Stimulated activated memory B cell treated with anti-CD40 and anti-IgM and Interleukin-4, amounts not matched to agents 10 μg/mL and 1 μg/mL and 100 μg/mL, for 72 hours (primary cell): ENCODE data around the gene STARD3.
"Not testable (repeated sequence)": the region's sequence is repeated elsewhere in the genome, so short reads cannot be mapped to it uniquely, and the experiment has no call there.

ENCODE experiments used
- ATAC-seq: fragments of 150-1000 bp; cut with Tn5 transposase; 2 replicates; pipeline ENCODE4 v1.10.0; 2021
- H3K27ac Mint-ChIP-seq: one replicate; pipeline ENCODE4 v1.8.0; 2022; ENCODE audit warnings: mild to moderate bottlenecking, mixed read lengths
- H3K27me3 Mint-ChIP-seq: one replicate; pipeline ENCODE4 v1.8.0; 2022; ENCODE audit warnings: mixed read lengths
- H3K36me3 Mint-ChIP-seq: one replicate; pipeline ENCODE4 v1.8.0; 2022; ENCODE audit warnings: mixed read lengths
- H3K4me1 Mint-ChIP-seq: one replicate; pipeline ENCODE4 v1.8.0; 2022; ENCODE audit warnings: mixed read lengths
- H3K4me3 Mint-ChIP-seq: one replicate; pipeline ENCODE4 v1.8.0; 2022; ENCODE audit warnings: mild to moderate bottlenecking, moderate library complexity, mixed read lengths
- H3K9me3 Mint-ChIP-seq: one replicate; pipeline ENCODE4 v1.8.0; 2022; ENCODE audit warnings: mixed read lengths

STARD3 gene

DNA sequence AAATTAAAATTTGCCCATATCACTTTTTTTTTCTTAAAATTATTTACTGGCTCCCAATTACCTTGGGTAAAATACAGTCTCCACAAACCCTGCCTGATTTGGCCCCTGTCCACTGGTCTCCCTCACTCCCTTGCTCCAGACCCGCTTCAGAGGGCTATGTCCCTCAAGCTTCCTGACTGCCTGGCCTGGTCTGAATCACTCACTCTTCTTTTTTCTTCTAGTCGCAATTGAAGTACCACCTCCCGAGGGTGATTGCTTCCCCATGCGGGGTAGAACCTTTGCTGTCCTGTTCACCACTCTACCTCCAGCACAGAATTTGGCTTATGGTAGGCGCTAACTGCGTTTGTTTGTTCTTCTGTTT lies 51.5 kb downstream of the STARD3 start:
- ATAC-seq, result no peak
- Mint-ChIP-seq H3K27ac (peak overlapping the region; percentile 94), H3K36me3 (peaks cover 17% of the 10 kb centered on the region), H3K27me3 (no peaks in the 10 kb centered on the region), H3K4me1 (peaks cover 23% of the 10 kb centered on the region), H3K4me3 (peak overlapping the region; percentile 98), H3K9me3 (no peaks in the 10 kb centered on the region)

DNA sequence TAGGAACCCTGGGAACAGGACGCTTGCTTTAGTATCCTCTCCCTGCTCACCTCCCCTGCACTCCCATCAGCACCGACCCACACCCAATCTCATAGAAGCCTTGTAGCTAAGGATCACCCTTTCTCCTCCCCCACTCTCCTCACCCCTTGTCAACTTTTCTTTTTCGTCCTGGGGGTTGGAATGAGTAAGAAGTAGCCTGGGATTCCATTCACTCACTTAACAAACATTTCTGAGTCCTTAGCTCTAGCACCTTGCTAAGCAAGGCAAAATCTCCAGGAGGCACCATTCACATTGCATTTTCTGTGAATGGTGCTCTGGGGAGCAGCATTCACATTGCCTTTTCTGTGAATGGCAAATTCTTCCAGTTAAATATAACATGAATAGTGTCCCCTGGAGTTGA lies 52.0 kb downstream of the STARD3 start:
- H3K4me1 Mint-ChIP-seq, result peaks cover 23% of the 10 kb centered on the region

DNA sequence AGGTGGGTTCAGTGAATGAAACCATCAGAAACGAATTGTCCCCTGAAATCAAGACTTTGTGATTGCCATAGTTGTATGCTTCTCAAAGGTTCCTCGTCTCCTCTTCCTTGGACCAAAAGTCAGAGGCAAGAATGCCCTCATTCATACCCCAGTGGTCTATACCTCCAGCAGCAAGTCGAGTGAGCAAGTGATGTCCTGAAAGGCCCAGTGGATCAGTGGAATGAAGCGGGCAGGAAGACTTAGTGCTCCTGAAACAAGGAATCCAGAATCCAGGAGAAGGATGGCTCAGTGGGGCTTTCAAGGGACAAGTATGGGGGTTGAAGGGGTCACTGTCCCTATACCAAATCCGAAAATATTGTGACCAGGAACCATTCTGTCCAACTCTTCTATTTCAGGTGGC lies 57.6 kb downstream of the STARD3 start:
- no peak for ATAC-seq
- peaks cover 19% of the 10 kb centered on the region for H3K36me3 Mint-ChIP-seq
- no peak overlapping the region for H3K27ac Mint-ChIP-seq
- H3K27me3 Mint-ChIP-seq, result peaks cover 20% of the 10 kb centered on the region
- H3K4me1 Mint-ChIP-seq, result peaks cover 3% of the 10 kb centered on the region
- H3K4me3 Mint-ChIP-seq, result no peak overlapping the region
- no peaks in the 10 kb centered on the region for H3K9me3 Mint-ChIP-seq

More for the DNA sequence above, 52.0 kb downstream of the STARD3 start:
- ATAC-seq, result no peak
- H3K9me3 Mint-ChIP-seq, result no peaks in the 10 kb centered on the region
- peak overlapping the region; percentile 94 for H3K27ac Mint-ChIP-seq
- H3K36me3 Mint-ChIP-seq, result peaks cover 17% of the 10 kb centered on the region
- H3K4me3 Mint-ChIP-seq, result peak overlapping the region; percentile 98
- no peaks in the 10 kb centered on the region for H3K27me3 Mint-ChIP-seq

DNA sequence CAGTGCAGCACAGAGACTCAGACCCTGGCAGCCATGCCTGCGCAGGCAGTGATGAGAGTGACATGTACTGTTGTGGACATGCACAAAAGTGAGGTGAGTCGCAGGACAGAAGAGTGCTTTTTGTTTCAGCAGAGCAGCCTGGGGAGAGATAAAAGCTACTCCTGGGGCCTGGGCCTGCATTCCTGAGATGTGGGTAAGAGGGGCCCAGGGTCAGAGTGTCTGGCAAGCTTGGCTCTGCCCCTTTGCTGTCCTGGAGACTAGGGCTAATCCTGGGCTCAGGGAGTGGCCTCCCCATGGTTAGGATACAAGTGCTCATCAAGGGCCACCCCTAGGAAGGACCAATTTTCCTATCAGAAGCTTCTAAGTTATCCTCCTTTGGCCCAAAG lies 58.1 kb downstream of the STARD3 start:
- Mint-ChIP-seq H3K4me3 (no peak overlapping the region), H3K9me3 (no peaks in the 10 kb centered on the region), H3K4me1 (peaks cover 8% of the 10 kb centered on the region), H3K27me3 (peaks cover 25% of the 10 kb centered on the region), H3K27ac (no peak overlapping the region), H3K36me3 (peaks cover 19% of the 10 kb centered on the region)
- no peak for ATAC-seq

DNA sequence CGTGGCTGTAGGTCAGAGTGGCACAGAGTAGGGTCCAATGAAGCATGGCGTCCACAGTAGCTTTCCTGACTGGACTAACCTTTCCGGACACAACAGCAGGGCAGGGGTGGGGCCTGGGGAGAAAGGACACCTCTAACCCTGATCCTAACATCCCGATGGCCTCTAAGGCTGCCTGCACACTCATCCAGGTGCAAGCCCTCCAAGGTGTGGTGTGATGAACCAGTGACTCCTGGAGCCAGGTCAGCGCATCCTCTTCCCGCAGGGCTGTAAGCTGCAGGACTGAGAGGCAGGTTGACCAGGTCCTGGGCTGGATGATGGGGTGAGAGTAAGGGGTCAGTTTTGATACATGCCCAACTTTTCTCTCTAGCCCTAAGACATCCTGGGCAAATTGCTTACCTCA lies 59.8 kb downstream of the STARD3 start:
- Mint-ChIP-seq H3K36me3 (peaks cover 19% of the 10 kb centered on the region), H3K27me3 (peaks cover 41% of the 10 kb centered on the region), H3K27ac (no peak overlapping the region), H3K4me1 (peaks cover 21% of the 10 kb centered on the region), H3K4me3 (no peak overlapping the region), H3K9me3 (no peaks in the 10 kb centered on the region)
- no peak for ATAC-seq

DNA sequence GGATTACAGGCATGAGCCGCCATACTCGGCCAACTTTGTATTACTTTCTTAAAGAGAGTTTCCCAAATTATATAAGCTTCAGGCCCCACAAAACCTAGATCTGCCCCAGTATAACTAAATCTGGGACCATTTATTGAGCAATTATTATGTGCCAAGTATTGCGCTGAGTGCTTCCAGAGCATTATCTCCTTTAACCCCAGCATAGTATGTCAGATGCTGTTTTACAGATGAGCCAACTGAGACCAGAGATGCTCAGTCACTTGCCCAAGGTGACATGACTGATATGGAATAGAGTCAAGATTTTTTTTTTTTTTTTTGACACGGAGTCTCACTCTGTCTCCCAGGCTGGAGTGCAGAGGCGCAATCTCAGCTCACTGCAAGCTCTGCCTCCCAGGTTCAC lies 61.0 kb downstream of the STARD3 start:
- no peak for ATAC-seq
- Mint-ChIP-seq H3K27ac (no peak overlapping the region), H3K27me3 (peaks cover 43% of the 10 kb centered on the region), H3K36me3 (peaks cover 19% of the 10 kb centered on the region), H3K4me1 (peaks cover 21% of the 10 kb centered on the region), H3K9me3 (no peaks in the 10 kb centered on the region), H3K4me3 (no peak overlapping the region)

DNA sequence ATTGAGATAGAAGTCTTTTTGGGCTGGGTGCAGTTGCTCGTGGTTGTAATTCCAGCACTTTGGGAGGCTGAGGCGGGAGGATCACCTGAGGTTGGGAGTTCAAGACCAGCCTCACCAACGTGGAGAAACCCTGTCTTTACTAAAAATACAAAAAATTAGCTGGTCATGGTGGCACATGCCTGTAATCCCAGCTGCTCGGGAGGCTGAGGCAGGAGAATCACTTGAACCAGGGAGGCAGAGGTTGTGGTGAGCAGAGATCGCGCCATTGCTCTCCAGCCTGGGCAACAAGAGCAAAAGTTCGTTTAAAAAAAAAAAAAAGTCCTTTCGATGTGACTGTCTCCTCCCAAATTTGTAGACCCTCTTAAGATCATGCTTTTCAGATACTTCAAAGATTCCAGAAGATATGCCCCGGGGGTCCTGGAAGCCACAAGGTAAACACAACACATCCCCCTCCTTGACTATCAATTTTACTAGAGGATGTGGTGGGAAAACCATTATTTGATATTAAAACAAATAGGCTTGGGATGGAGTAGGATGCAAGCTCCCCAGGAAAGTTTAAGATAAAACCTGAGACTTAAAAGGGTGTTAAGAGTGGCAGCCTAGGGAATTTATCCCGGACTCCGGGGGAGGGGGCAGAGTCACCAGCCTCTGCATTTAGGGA lies 62.3 kb downstream of the STARD3 start:
- Mint-ChIP-seq H3K36me3 (peaks cover 19% of the 10 kb centered on the region), H3K27ac (peak overlapping the region; percentile 58), H3K27me3 (peaks cover 43% of the 10 kb centered on the region), H3K4me1 (peaks cover 31% of the 10 kb centered on the region), H3K4me3 (peak overlapping the region; percentile 47)
- ATAC-seq, H3K9me3 Mint-ChIP-seq: not testable (repeated sequence)

DNA sequence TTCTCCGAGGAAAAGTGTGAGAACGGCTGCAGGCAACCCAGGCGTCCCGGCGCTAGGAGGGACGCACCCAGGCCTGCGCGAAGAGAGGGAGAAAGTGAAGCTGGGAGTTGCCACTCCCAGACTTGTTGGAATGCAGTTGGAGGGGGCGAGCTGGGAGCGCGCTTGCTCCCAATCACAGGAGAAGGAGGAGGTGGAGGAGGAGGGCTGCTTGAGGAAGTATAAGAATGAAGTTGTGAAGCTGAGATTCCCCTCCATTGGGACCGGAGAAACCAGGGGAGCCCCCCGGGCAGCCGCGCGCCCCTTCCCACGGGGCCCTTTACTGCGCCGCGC lies 62.8 kb downstream of the STARD3 start, which contains the start of gene ERBB2:
ERBB2 (plus strand) TSS at position 247 of the 330 bp plus-strand sequence. CDS start 175 bp downstream, outside the sequence.
- Mint-ChIP-seq H3K27me3 (peaks cover 43% of the 10 kb centered on the region), H3K9me3 (no peaks in the 10 kb centered on the region), H3K27ac (peak within 1 kb of the TSS; percentile 58), H3K4me3 (peak within 1 kb of the TSS; percentile 47), H3K4me1 (peaks cover 36% of the 10 kb centered on the region), H3K36me3 (peaks cover 17% of the 10 kb centered on the region)
- no peak for ATAC-seq

DNA sequence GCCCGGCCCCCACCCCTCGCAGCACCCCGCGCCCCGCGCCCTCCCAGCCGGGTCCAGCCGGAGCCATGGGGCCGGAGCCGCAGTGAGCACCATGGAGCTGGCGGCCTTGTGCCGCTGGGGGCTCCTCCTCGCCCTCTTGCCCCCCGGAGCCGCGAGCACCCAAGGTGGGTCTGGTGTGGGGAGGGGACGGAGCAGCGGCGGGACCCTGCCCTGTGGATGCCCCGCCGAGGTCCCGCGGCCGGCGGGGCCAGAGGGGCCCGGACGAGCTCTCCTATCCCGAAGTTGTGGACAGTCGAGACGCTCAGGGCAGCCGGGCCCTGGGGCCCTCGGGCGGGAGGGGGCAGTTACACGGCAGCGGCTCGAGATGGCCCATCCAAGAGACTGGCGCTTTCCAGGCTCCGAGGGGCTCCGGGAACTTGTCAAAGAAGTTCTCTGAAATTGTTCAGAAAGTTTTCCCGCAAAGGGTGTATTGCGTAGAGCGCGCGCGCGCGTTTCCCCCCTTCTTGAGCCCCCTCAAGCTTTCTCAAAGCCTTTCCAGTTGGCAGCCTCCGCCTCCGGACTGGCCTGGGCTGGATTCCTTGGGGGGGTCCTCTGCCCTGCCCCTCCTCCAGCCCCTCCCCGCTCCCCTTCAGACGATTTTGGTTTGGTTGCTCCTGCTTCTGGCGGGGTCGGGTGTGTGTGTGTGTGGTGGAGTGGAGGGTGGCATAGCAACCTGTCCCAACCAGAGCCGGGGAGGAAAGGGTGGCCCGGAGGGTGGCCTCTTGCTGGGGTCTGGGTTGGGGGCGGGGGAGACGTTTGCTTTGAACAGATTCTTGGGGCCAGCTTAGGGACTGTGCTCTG lies 63.4 kb downstream of the STARD3 start:
- peaks cover 37% of the 10 kb centered on the region for H3K4me1 Mint-ChIP-seq
- H3K36me3 Mint-ChIP-seq, result peaks cover 13% of the 10 kb centered on the region
- peak; percentile 40 for ATAC-seq
- no peak overlapping the region for H3K27ac Mint-ChIP-seq
- H3K4me3 Mint-ChIP-seq, result no peak overlapping the region
- peaks cover 43% of the 10 kb centered on the region for H3K27me3 Mint-ChIP-seq
- no peaks in the 10 kb centered on the region for H3K9me3 Mint-ChIP-seq

DNA sequence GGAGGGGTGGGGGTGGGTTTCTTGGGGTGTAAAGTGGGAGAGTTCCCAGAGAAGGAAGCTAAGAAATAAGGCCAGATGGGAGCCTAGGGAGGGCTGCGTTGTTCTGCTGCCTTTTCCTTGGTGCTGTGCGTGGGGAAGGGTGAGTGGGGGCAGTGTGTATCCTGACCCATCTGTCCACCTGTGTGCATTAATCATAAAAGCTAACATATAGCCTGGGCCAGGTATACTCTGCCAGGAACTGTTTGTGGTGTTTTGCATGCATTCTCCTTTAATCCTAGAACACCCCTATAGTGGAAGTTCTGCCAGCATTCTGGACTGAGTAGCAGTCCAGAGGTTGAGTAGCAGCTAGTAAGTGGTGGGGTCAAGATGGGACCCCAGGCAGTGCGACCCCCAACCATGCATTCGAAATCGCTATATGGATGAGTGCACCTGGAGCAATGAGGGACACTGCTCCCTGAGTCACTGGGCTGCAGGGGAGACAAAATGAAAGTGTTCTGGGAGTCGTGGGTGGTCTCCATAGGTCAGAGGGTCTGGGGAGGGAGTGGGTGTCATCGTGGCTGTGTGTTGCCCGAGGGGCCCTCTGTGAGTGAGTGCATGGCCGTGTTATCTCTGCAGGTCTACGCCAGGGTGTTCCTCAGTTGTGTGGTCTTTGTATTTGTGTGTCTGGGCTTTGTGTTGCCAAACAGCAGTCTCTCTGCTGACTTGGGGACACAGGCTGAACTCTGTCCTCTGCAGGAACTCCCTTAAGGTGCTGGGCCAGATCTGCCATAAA lies 64.3 kb downstream of the STARD3 start:
- ATAC-seq, result no peak
- Mint-ChIP-seq H3K4me1 (peaks cover 37% of the 10 kb centered on the region), H3K9me3 (no peaks in the 10 kb centered on the region), H3K27me3 (peaks cover 43% of the 10 kb centered on the region), H3K4me3 (no peak overlapping the region), H3K27ac (no peak overlapping the region), H3K36me3 (peaks cover 13% of the 10 kb centered on the region)

DNA sequence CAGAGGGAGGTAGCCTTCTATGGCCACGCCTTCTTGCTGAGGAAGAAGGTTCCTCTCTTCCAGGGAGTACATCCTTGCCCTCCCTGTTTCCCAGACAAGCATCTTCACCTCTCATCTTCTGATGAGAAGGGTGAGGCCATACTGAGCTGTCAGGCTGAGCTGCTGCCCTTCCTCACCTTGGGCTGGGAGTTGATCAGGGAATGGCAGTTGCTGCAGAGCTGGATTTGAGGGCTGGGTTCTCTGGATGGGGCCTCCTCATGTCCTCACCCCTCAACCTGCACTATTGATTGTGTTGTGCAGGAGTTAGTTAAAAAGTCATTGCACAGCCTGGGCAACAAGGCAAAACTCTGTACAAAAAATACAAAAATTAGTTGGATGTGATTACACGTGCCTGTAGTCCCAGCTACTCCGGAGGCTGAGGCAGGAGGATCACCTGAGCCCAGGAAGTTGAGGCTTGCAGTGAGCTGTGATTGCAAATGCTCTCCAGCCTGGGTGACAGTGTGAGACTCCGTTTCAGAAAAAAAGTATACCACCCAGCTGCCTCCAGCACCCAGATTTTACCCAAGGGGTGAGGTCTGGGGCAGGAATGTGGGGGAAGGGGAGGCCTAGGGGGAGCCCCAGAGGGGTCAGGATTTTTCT lies 65.0 kb downstream of the STARD3 start:
- H3K36me3 Mint-ChIP-seq, result peaks cover 13% of the 10 kb centered on the region
- H3K27me3 Mint-ChIP-seq, result peaks cover 43% of the 10 kb centered on the region
- no peak for ATAC-seq
- H3K4me3 Mint-ChIP-seq, result no peak overlapping the region
- no peaks in the 10 kb centered on the region for H3K9me3 Mint-ChIP-seq
- H3K4me1 Mint-ChIP-seq, result peaks cover 41% of the 10 kb centered on the region
- H3K27ac Mint-ChIP-seq, result no peak overlapping the region

DNA sequence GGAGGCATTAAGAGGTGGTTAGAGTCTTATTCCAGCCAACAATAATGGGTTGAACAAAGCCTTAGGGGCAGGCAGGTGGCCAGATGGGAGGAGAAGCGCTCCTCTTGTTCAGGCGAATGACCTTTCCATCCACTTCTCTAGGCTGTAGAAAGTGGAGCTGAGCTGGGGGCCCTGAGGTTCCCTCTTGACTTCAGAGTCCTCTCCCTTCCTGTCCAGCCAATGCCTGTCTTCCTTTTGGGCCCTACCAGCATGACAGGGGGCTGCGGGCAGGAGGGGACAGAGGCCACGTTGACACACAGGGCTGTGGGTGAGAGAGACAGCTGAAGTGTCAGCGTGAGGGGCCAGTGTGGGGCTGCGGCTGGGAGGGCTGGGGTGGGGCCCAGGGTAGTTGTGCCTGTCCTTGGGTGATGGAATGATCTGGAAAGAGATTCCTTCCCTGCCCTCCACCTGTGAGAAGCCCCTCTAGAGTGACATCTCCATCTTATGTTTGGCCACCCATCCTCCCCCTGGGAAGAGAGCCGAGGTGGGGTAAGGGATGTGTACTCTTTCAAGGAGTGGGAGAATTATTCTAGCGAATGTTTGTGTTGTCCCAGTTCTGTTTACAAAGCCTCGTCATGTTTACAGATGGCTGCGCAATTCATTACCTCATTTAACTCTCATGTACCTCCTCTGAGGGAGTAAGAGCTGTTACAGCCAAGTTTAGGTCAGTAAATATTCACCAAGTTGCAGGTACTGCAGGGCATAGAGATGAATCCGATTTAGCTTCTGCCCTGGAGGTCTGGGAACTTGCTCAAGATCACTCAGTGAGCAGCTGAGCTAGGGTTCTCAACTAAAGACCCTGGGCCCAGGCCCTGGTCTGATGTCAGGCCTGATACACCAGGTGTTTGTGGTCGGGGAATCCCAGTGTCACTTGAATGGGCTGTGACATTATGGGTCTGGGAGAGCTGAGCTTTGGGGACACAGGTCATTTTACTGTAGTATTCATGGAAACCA lies 66.3 kb downstream of the STARD3 start:
- Mint-ChIP-seq H3K27me3 (peaks cover 35% of the 10 kb centered on the region), H3K9me3 (no peaks in the 10 kb centered on the region), H3K36me3 (peaks cover 5% of the 10 kb centered on the region), H3K27ac (no peak overlapping the region), H3K4me1 (peaks cover 47% of the 10 kb centered on the region), H3K4me3 (no peak overlapping the region)
- ATAC-seq, result peak; percentile 60

DNA sequence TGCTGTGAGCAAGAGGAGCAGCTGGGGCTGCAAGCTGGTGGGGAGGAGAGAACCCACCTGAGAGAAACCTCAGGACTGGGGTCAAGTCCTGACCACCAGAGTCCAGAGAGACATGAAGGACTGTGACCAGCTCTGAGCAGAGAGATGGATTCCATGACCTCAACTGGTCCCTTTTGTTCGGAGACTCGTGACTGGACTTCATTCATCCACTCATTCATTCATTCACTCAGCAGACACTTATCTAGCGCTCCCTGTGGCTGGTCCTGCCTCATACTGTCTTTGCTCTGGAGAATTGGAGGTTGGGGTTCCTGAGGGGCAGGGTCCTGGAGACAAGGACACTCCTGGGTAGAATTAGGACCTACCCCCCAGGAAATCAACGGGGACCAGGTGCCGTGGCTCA lies 67.0 kb downstream of the STARD3 start:
- ATAC-seq, result no peak
- peaks cover 49% of the 10 kb centered on the region for H3K4me1 Mint-ChIP-seq
- H3K27me3 Mint-ChIP-seq, result peaks cover 30% of the 10 kb centered on the region
- H3K4me3 Mint-ChIP-seq, result no peak overlapping the region
- no peak overlapping the region for H3K27ac Mint-ChIP-seq
- no peaks in the 10 kb centered on the region for H3K9me3 Mint-ChIP-seq
- peaks cover 3% of the 10 kb centered on the region for H3K36me3 Mint-ChIP-seq
